GM23338 (cell line): ENCODE measurements around the gene POLR2A. TPM values are rescaled to one million over a fixed set of nuclear protein-coding genes. Genes with fewer than 3 reads are reported as not detected.

ENCODE experiments used
- ATAC-seq: fragments of 200-7000 bp; cut with Tn5 transposase; 3 replicates; pipeline ENCODE4 v1.9.1; 2020
- DNase-seq: peaks from one replicate; pipeline ENCODE4 v3.0.0-alpha.2; 2015; ENCODE audit warnings: low spot score
- H2AFZ ChIP-seq: fragments of 200-600 bp; sonication (generic); 2 replicates; pipeline ENCODE4 v1.8.0; 2016; ENCODE audit warnings: antibody characterized with exemption, mild to moderate bottlenecking, moderate library complexity
- H3F3A ChIP-seq: fragments of 200-600 bp; sonication (generic); replicated peaks from 2 replicates; pipeline ENCODE4 v1.8.0; 2017; ENCODE audit warnings: antibody characterized with exemption, mixed run types, low read depth
- H3K27ac ChIP-seq: fragments of 200-600 bp; sonication (generic); 2 replicates; pipeline ENCODE4 v1.6.1; 2016; ENCODE audit warnings: low read depth
- H3K27me3 ChIP-seq: fragments of 200-600 bp; sonication (generic); 2 replicates; pipeline ENCODE4 v1.8.0; 2016; ENCODE audit warnings: mild to moderate bottlenecking, mixed run types, moderate library complexity; ENCODE audit not compliant: insufficient read depth
- H3K36me3 ChIP-seq: fragments of 200-600 bp; sonication (generic); 2 replicates; pipeline ENCODE4 v1.8.0; 2016; ENCODE audit warnings: mild to moderate bottlenecking; ENCODE audit not compliant: insufficient read depth
- H3K4me1 ChIP-seq: fragments of 200-600 bp; sonication (generic); 2 replicates; pipeline ENCODE4 v1.8.0; 2016; ENCODE audit warnings: mild to moderate bottlenecking, moderate library complexity; ENCODE audit not compliant: insufficient read depth
- H3K4me2 ChIP-seq: fragments of 200-600 bp; sonication (generic); 2 replicates; pipeline ENCODE4 v1.7.1; 2017; ENCODE audit warnings: mixed run types
- H3K4me3 ChIP-seq: fragments of 200-600 bp; sonication (generic); 2 replicates; pipeline ENCODE4 v1.6.1; 2016; ENCODE audit warnings: mixed run types
- H3K79me2 ChIP-seq: fragments of 200-600 bp; sonication (generic); replicated peaks from 2 replicates; pipeline ENCODE4 v1.8.0; 2017; ENCODE audit warnings: mild to moderate bottlenecking; ENCODE audit not compliant: insufficient read depth
- H3K9me2 ChIP-seq: fragments of 200-600 bp; sonication (generic); 2 replicates; pipeline ENCODE4 v1.8.0; 2017; ENCODE audit not compliant: insufficient read depth
- H4K20me1 ChIP-seq: fragments of 200-600 bp; sonication (generic); replicated peaks from 2 replicates; pipeline ENCODE4 v1.8.0; 2017; ENCODE audit warnings: mild to moderate bottlenecking; ENCODE audit not compliant: insufficient read depth
- H3K27ac Mint-ChIP-seq: 2 replicates; pipeline ENCODE4 v1.8.0; 2020; ENCODE audit warnings: inconsistent platforms, mild to moderate bottlenecking, moderate library complexity, mixed read lengths
- H3K27me3 Mint-ChIP-seq: 3 replicates; pipeline ENCODE4 v1.8.0; 2022; ENCODE audit warnings: low read depth, mild to moderate bottlenecking, moderate library complexity, mixed read lengths, inconsistent platforms; ENCODE audit not compliant: insufficient read depth, poor library complexity
- H3K36me3 Mint-ChIP-seq: 3 replicates; pipeline ENCODE4 v1.8.0; 2021; ENCODE audit warnings: low read depth, mild to moderate bottlenecking, inconsistent platforms, moderate library complexity, mixed read lengths
- H3K4me1 Mint-ChIP-seq: 3 replicates; pipeline ENCODE4 v1.8.0; 2020; ENCODE audit warnings: mild to moderate bottlenecking, inconsistent platforms, mixed read lengths
- H3K4me3 Mint-ChIP-seq: 3 replicates; pipeline ENCODE4 v1.8.0; 2021; ENCODE audit warnings: moderate library complexity, mild to moderate bottlenecking, inconsistent platforms, mixed read lengths
- H3K9me3 Mint-ChIP-seq: 3 replicates; pipeline ENCODE4 v1.8.0; 2020; ENCODE audit warnings: moderate library complexity, mild to moderate bottlenecking, inconsistent platforms, mixed read lengths
- CREB1 ChIP-seq: fragments of 250-450 bp; sonication (Bioruptor Pico); IDR thresholded peaks from 2 replicates; pipeline ENCODE4 v1.5.0; 2020; ENCODE audit warnings: low read depth, mild to moderate bottlenecking, moderate library complexity
- CTCF ChIP-seq, 2 experiments: fragments of 200-600 bp in 1 of 2; sonication (generic) in 1 of 2; conservative IDR thresholded peaks; 2 replicates each; pipeline versions ENCODE4 v1.5.1 to v1.6.1; 2016 to 2017; ENCODE audit warnings: antibody characterized with exemption in 2 of 2, low read depth in 2 of 2, mild to moderate bottlenecking in 2 of 2, moderate library complexity in 1 of 2
- ETS1 ChIP-seq: IDR thresholded peaks from 2 replicates; pipeline ENCODE4 v1.6.1; 2016; ENCODE audit warnings: antibody characterized with exemption
- EZH2 ChIP-seq: fragments of 200-600 bp; sonication (generic); IDR thresholded peaks from one replicate; pipeline ENCODE4 v1.8.0; 2017; ENCODE audit warnings: antibody characterized with exemption, mild to moderate bottlenecking, low read depth; ENCODE audit not compliant: unreplicated experiment
- EZH2phosphoT487 ChIP-seq: fragments of 200-600 bp; sonication (generic); IDR thresholded peaks from one replicate; pipeline ENCODE4 v1.8.1; 2018; ENCODE audit warnings: antibody characterized with exemption; ENCODE audit not compliant: unreplicated experiment
- JUNB ChIP-seq: IDR thresholded peaks from one replicate; pipeline ENCODE4 v1.6.1; 2016; ENCODE audit warnings: antibody characterized with exemption; ENCODE audit not compliant: unreplicated experiment
- NANOG ChIP-seq: IDR thresholded peaks from 2 replicates; pipeline ENCODE4 v1.6.1; 2016; ENCODE audit warnings: antibody characterized with exemption, borderline replicate concordance
- POLR2AphosphoS5 ChIP-seq: IDR thresholded peaks from 2 replicates; pipeline ENCODE4 v1.6.1; 2016; ENCODE audit warnings: antibody characterized with exemption, low read depth
- REST ChIP-seq: IDR thresholded peaks from one replicate; pipeline ENCODE4 v1.6.1; 2018; ENCODE audit warnings: antibody characterized with exemption; ENCODE audit not compliant: unreplicated experiment
- STAT1 ChIP-seq: IDR thresholded peaks from one replicate; pipeline ENCODE4 v1.6.1; 2016; ENCODE audit warnings: antibody characterized with exemption; ENCODE audit not compliant: unreplicated experiment
- ZNF114 ChIP-seq: fragments of 250-450 bp; sonication (Bioruptor Pico); IDR thresholded peaks from 2 replicates; pipeline ENCODE4 v1.5.0; 2020; ENCODE audit warnings: mild to moderate bottlenecking, moderate library complexity
- ZNF331 ChIP-seq: fragments of 250-450 bp; sonication (Bioruptor Pico); IDR thresholded peaks from 2 replicates; pipeline ENCODE4 v1.5.0; 2020; ENCODE audit warnings: low read depth, mild to moderate bottlenecking, moderate library complexity
- ZNF462 ChIP-seq: fragments of 250-450 bp; sonication (Bioruptor Pico); IDR thresholded peaks from 2 replicates; pipeline ENCODE4 v1.5.0; 2020; ENCODE audit warnings: mild to moderate bottlenecking, moderate library complexity
- polyA plus RNA-seq: library from polyadenylated mRNA; unstranded; fragments of >200 nt; fragmentation: Nextera tagmentation; extraction: Ambion mirVana; gene quantifications from 2 replicates; pipeline ENCODE4 v1.2.1, GENCODE V29; 2016
- total RNA-seq: library from RNA; depleted of rRNA; stranded (reverse); fragments of >200 nt; shearing (Covaris generic); gene quantifications from 2 replicates; pipeline ENCODE4 v1.2.3, GENCODE V29; 2014

The POLR2A gene
- total and polyA plus RNA-seq, 2 experiments from 2014 or later: 56.8 to 151 TPM

- H3K4me2 ChIP-seq: no peak overlapping the region
- 0 out of 2 replicates have a peak overlapping the region, but pooled peaks have one; percentile 16 for H3K27ac Mint-ChIP-seq
- peaks cover 5% of the 10 kb centered on the region; the same call in 1 of the 3 replicates for H3K36me3 Mint-ChIP-seq
- peaks cover 30% of the 10 kb centered on the region for H3K4me1 Mint-ChIP-seq
- peaks cover 8% of the 10 kb centered on the region; the same call in 1 of the 2 replicates for H4K20me1 ChIP-seq
- ATAC-seq (no peak), DNase-seq (no peak)
- H3K27ac ChIP-seq: no peak overlapping the region
- H3K27me3 Mint-ChIP-seq: peaks cover 13% of the 10 kb centered on the region
- H2AFZ ChIP-seq: no peak overlapping the region
- H3K9me2 ChIP-seq: no peaks in the 10 kb centered on the region
- 0 out of 2 replicates have a peak, but pooled peaks cover 4% of the 10 kb centered on the region for H3F3A ChIP-seq
- no peaks in the 10 kb centered on the region for H3K36me3 ChIP-seq
- H3K4me3 ChIP-seq: no peak overlapping the region
- H3K9me3 Mint-ChIP-seq: no peaks in the 10 kb centered on the region; the same call in 2 of the 3 replicates
- no peaks in the 10 kb centered on the region for H3K27me3 ChIP-seq
- H3K4me1 ChIP-seq: peaks cover 14% of the 10 kb centered on the region
- TF ChIP-seq NANOG: no peak
- no peak for TF ChIP-seq ETS1
- no peak for TF ChIP-seq ZNF331
- TF ChIP-seq REST: no peak
- TF ChIP-seq EZH2phosphoT487: no peak
- TF ChIP-seq EZH2: no peak
- no peak for TF ChIP-seq JUNB
- no peak for TF ChIP-seq STAT1
- no peak for TF ChIP-seq CREB1 (CRISPR knock-in tag)
- TF ChIP-seq CTCF (conservative IDR thresholded peaks at IDR 0.05; ENCODE audit: low read depth in 2 of 2): no peak
- TF ChIP-seq ZNF114 (CRISPR knock-in tag): no peak
- no peak for TF ChIP-seq ZNF462 (CRISPR knock-in tag)
- no peak for TF ChIP-seq POLR2AphosphoS5
- peaks cover 61% of the 10 kb centered on the region for H3K79me2 ChIP-seq
- H3K4me3 Mint-ChIP-seq: no peak overlapping the region
These were observed 8.3 kb upstream of the POLR2A start for GRCh38 chr17:7475764-7476422.
